Activated CD8-positive, alpha-beta memory T cell treated with anti-CD3 and anti-CD28 coated beads, Interleukin-2, amount 50 U/mL, for 24 hours (primary cell): ENCODE results near the gene DIS3L.
"Not testable (repeated sequence)": the region's sequence is repeated elsewhere in the genome, so short reads cannot be mapped to it uniquely, and the experiment has no call there.

Experiments
- DNase-seq: peaks from one replicate; pipeline ENCODE4 v3.0.0-alpha.2; 2020; ENCODE audit errors: extremely low read depth

Gene DIS3L

GRCh38 chr15:66310786-66311185 lies 17.4 kb downstream of the DIS3L start:
- DNase-seq = no peak

GRCh38 chr15:66312144-66312543 lies 18.8 kb downstream of the DIS3L start:
- DNase-seq = no peak

DNA sequence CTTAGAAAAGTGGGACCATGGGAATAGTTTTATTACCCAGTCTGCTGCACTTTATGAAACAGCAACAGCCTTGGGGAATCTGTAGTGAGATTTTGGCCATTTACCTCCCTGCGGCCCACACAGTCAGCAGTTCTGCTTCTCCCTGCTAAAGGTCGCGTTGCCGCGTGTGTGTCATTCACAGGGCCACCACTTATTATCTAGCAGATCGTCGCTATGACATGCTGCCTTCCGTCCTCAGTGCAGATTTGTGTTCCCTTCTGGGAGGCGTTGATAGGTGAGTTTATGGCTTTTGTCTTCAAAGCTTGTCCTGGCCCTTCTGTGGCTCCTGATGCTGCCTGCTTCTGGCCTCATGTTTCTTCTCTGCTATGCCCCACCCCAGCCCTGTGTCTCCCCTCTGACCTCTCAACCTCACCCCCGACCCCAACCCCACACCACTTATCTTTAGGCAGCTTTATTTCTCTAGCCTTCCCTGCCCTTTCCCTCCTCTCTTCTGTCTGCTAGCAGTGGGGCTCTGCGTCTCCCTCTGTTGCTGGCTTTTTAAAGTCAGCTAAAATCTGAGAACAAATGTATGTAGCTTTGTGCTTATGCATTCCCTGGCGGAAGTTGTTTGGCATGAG lies 30.1 kb downstream of the DIS3L start:
- DNase-seq = no peak

GRCh38 chr15:66326051-66326450 lies 32.7 kb downstream of the DIS3L start:
- no peak for DNase-seq

DNA sequence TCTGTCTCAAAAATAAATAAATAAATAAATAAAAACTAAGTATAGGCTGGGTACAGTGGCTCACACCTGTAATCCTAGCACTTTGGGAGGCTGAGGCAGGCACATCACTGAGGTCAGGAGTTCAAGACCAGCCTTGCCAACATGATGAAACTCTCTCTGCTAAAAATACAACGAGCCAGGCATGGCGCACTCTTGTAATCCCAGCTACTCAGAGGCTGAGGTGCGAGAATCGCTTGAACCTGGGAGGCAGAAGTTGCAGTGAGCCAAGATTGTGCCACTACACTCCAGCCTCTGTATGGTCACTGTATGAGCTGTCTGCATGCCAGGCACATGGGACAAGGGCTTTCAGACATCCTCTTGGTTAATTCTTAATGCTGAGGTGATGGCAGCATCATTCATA lies 34.4 kb downstream of the DIS3L start:
- DNase-seq = no peak

- no peak for DNase-seq
These were observed 35.4 kb downstream of the DIS3L start for GRCh38 chr15:66328771-66329170.

- not testable (repeated sequence) for DNase-seq
These were observed 55.2 kb downstream of the DIS3L start for GRCh38 chr15:66348530-66348929.

DNA sequence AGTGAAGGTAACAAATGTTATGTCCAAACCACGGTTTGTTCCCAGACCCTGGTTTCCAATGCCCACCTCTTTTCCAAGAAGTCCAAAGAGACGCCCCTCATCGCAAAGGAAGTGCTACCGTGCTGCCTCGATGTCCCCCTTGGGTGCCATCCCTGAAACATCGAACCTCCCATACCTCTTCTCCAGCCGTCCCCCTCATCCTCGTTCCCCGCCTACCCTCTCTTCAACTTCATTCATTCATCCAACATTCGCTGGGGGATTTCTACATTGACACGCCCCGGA lies 62.6 kb downstream of the DIS3L start:
- no peak for DNase-seq

DNA sequence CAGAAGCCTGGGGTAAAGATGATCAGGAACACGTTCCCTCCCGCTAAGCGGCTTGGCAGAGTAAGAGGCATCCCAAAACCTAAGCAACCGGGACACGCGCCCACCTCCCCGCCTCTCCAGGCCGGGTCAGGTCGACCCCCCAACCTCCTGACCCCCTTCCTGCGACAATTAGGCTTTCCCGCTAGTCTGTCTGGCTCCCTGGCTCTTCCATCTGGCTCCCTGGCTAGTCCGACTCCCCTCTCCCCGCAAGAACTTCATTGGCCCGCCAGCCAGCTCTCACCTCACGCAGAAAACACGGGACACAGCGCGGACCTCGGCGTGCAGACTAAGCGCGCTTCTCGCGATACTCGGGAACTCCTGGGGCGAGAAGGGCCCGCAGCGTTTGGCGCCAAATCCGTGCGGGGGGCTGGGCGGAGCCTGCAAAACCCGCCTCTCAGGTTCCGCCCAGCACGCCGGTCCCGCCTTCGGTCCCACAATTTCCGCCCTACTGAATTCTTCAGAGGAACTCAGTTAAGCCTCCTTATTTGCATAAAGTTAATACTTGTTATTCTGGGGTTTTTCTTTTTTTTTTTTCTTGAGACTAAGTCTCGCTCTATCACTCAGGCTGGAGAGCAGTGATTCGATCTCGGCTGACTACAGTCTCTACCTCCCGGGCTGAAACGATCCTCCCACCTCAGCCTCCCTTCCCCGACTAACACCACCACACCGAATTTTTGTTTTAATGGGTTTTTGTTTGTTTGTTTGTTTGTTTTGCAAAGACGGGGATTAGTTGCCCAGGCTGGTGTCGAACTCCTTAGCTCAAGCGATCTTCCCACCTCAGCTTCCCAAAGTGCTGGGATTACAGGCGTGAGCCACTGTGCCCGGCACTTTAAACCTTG lies 63.2 kb downstream of the DIS3L start, which contains the start of gene TIPIN:
TIPIN (minus strand) TSS at position 327 of the 878 bp plus-strand sequence. CDS start 3,738 bp downstream, outside the sequence.
- peak; percentile 95 for DNase-seq

GRCh38 chr15:66359740-66360139 lies 66.4 kb downstream of the DIS3L start:
- DNase-seq = no peak

DNA sequence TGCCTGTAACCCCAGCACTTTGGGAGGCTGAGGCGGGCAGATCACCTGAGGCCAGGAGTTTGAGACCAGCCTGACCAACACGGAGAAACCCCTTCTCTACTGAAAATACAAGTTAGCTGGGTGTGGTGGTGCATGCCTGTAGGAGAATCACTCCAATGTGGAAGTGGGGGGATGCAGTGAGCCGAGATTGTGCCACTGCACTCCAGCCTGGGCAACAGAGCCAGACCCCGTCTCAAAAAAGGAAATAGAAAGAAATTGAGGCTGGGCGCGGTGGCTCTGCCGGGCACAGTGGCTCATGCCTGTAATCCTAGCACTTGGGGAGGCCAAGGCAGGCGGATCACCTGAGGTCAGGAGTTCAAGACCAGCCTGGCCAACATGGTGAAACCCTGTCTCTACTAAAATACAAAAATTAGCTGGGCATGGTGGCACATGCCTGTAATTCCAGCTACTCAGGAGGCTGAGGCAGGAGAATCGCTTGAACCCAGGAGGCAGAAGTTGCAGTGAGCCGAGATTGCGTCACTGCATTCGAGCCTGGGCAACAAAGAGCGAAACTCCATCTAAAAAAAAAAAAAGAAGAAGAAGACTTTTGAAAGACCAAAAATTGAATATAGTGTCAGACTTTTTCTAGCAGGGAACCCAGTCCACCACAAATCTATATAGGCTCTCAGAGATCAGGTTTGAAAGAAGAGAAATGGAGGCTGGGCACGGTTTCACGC lies 68.5 kb downstream of the DIS3L start:
- DNase-seq = not testable (repeated sequence)

- no peak for DNase-seq
These were observed 69.4 kb downstream of the DIS3L start for GRCh38 chr15:66362776-66363175.

GRCh38 chr15:66364944-66365528 lies 71.7 kb downstream of the DIS3L start:
- DNase-seq = no peak

DNA sequence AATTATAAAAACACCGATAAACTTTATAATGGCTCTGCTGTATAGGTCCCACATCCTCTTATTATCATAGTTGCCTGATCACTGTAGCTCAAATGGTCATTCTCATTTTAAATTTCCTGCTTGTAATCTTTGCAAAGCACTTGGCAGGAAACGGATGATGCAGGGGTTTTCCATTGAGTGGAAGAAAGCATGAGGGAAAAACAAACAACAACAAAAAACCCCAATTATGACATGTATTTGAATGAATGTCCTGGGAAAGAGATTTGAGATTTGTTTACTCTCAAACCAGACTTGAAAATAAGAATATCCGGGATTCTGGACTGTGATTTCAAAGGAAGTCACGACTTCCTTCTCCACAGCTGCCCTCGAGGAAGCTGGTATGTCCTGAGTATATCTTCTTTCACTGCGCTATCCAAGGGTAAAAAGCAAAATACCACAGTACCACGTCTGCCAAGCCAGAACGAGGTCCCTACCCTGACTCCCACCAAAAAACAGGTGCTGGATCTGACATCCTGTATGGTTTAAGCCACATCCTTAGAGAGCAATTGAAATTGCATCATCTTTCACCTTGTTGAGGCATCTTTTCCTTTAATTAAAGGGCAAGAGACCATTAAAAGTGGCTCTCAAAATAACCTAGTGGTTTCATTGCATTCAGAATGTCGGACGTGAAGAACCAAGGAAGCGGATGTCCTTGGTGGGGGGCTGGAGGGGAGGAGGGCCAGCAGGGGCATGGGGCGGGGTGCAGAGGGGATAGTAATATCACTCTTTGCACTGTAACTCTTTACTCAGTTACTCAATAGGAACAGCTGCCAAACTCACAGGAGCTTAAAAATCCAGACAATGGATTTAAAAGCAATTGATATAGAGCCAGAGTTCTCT lies 76.6 kb downstream of the DIS3L start:
- DNase-seq = no peak

DNA sequence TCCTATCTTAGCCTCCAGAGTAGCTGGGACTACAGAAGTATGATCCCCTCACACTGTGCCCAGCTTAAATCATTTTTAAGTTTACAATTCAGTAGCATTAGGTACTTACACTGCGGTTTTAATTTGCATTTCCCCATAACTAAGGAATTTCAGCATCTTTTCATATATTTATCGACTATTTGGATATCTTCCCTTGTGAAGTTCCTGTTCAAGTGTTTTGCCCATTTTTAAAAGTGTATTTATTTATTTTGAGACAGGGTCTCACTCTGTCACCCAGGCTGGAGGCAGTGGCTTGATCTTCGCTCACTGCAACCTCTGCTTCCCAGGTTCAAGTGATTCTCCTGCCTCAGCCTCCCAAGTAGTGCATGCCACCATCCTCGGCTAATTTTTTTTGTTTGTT lies 80.8 kb downstream of the DIS3L start:
- no peak for DNase-seq

DNA sequence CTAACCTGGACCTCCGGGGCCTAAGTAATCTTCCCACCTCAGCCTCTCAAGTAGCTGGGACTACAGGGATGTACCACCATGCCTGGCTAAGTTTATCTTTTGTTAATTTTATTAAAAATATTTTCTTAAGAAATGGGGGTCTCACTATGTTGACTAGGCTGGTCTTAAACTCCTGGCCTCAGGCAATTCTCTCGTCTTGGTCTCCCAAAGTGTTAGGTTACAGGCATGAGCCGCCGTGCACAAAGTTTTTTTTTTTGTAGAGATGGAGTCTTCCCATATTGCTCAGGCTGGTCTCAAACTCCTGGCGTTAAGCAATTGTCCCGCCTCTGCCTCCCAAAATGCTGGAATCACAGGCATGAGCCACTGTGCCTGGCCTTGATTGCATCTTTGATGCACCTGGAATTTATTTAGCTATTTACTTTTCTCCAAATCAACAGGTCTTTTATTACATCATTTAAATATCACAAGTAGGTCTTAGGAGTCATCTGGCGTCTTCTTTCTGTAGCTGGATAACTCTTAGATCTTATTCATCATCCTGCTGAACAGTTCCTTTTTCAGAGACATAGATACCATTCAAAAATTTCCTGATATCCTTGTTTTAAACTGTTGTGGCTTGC lies 85.6 kb downstream of the DIS3L start:
- no peak for DNase-seq

DNA sequence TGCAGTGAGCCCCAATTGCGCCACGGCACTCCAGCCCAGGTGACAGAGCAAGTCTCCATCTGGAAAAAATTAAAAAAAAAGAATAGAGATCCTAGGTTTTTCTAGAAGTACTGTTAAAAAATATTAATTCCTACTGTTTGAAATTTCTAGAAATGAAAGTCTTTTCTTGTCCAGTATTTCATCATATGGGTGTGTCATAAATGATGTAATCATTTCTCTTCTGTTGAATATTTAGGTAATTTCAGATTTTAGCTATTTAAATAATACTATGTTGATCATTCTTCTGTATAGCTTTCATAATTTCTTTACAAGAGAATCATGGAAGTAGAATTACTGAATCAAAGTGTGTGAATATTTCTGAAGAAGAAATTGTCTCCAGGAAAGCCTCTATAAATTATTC lies 88.0 kb downstream of the DIS3L start:
- DNase-seq = not testable (repeated sequence)
